ENCODE results near the gene TAOK1. TPM values are rescaled to one million over a fixed set of nuclear protein-coding genes. Genes with fewer than 3 reads are reported as not detected.

TAOK1 gene
- total RNA-seq, 1 donor from 2014 or later: 63.5 TPM

GRCh38 chr17:29591737-29592608, 201.8 kb downstream of the TAOK1 start:
- TF ChIP-seq, protein P1, sequence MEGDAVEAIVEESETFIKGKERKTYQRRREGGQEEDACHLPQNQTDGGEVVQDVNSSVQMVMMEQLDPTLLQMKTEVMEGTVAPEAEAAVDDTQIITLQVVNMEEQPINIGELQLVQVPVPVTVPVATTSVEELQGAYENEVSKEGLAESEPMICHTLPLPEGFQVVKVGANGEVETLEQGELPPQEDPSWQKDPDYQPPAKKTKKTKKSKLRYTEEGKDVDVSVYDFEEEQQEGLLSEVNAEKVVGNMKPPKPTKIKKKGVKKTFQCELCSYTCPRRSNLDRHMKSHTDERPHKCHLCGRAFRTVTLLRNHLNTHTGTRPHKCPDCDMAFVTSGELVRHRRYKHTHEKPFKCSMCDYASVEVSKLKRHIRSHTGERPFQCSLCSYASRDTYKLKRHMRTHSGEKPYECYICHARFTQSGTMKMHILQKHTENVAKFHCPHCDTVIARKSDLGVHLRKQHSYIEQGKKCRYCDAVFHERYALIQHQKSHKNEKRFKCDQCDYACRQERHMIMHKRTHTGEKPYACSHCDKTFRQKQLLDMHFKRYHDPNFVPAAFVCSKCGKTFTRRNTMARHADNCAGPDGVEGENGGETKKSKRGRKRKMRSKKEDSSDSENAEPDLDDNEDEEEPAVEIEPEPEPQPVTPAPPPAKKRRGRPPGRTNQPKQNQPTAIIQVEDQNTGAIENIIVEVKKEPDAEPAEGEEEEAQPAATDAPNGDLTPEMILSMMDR (conservative IDR thresholded peaks at IDR 0.05): peak; percentile 100
- Mint-ChIP-seq H3K27ac (peak overlapping the region; percentile 94), H3K9me3 (no peaks in the 10 kb centered on the region), H3K36me3 (no peaks in the 10 kb centered on the region), H3K27me3 (no peaks in the 10 kb centered on the region), H3K4me1 (ENCODE audit: unreplicated experiment) (peaks cover 28% of the 10 kb centered on the region), H3K4me3 (peak overlapping the region; percentile 90)
- peak; percentile 97 for DNase-seq (ENCODE audit: extremely low spot score, unreplicated experiment)

DNA sequence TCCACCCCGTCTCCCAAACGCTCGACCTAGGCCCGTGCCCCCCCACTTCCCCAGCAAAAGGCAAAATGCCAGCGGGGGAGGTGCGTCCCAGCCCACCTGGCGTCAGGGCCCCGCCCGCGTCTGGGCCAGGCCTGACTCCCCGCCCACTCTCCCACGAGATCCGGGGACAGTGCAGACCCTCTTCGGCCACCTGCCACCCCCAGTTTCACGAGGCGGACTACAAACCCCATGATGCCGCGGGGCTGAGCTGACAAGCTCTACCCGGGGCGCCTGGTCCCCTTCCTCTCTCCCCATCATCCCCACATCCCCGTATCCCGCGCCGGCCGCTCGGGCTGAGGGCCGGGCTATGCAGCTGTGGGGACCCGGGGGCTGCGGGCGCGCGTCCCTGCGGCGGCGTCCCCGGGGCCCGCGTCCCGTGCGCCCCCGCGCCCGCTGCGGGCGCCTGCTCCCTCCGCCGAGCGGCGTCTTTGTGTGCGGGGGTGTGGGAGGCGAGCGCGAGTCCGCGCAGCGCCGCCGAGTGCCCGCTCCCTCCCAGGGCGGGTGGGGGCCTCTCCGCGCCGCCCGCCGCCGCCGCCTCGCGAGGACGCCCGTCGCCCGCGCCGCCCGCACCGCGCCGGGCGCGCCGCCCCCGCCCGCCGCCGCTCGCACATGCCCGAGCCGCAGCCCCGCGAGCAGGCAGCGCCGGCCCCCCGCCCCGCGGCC, 202.8 kb downstream of the TAOK1 start, which contains the start of gene ANKRD13B:
ANKRD13B (plus strand) TSS at position 283 of the 702 bp plus-strand sequence. CDS start 490 bp downstream, outside the sequence.
- TF ChIP-seq, protein P1 (conservative IDR thresholded peaks at IDR 0.05): no peak
- DNase-seq (ENCODE audit: extremely low spot score, unreplicated experiment): no peak
- peaks cover 39% of the 10 kb centered on the region for H3K4me1 Mint-ChIP-seq (ENCODE audit: unreplicated experiment)
- H3K36me3 Mint-ChIP-seq: no peaks in the 10 kb centered on the region
- peak within 1 kb of the TSS; percentile 94 for H3K27ac Mint-ChIP-seq
- H3K27me3 Mint-ChIP-seq: no peaks in the 10 kb centered on the region
- peak within 1 kb of the TSS; percentile 90 for H3K4me3 Mint-ChIP-seq
- no peaks in the 10 kb centered on the region for H3K9me3 Mint-ChIP-seq

GRCh38 chr17:29593591-29594518, 203.7 kb downstream of the TAOK1 start:
- DNase-seq (ENCODE audit: extremely low spot score, unreplicated experiment): no peak
- Mint-ChIP-seq H3K9me3 (no peaks in the 10 kb centered on the region), H3K27ac (peak overlapping the region; percentile 59)

DNA sequence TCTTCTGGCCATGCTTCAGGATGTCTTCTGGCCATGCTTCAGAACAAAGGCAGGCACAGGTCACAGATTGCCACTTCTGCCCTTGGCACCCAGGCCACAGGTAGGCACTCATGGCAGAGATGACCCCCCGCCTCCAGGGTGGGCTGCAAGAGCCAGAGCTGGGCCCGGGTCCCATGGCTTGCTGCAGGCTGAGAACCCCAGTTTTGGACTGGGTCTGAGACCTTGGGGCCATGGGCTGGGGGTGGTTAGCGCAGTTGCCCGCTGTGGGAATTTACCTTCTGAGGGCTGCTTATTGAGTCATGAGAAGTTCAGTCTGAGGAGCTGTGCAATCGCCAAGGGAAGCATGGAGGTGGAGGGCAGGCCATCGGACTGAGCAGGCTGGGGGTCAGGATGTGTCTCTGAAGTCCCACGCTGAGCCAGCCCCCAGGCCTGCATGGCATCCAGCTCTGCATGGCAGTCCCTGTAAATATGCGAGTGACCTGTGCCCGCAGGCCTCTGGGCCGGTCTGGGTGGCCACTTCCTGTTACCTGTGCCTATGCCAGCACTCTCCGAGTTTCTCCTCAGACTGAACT, 204.4 kb downstream of the TAOK1 start:
- TF ChIP-seq, protein P1 (conservative IDR thresholded peaks at IDR 0.05): no peak
- H3K4me1 Mint-ChIP-seq (ENCODE audit: unreplicated experiment): peaks cover 47% of the 10 kb centered on the region
- H3K27me3 Mint-ChIP-seq: no peaks in the 10 kb centered on the region
- peak overlapping the region; percentile 59 for H3K27ac Mint-ChIP-seq
- no peaks in the 10 kb centered on the region for H3K9me3 Mint-ChIP-seq
- H3K4me3 Mint-ChIP-seq: peak overlapping the region; percentile 87
- no peak for DNase-seq (ENCODE audit: extremely low spot score, unreplicated experiment)
- H3K36me3 Mint-ChIP-seq: no peaks in the 10 kb centered on the region

More at GRCh38 chr17:29593591-29594518, 203.7 kb downstream of the TAOK1 start:
- Mint-ChIP-seq H3K27me3 (no peaks in the 10 kb centered on the region), H3K36me3 (no peaks in the 10 kb centered on the region), H3K4me3 (peak overlapping the region; percentile 87), H3K4me1 (ENCODE audit: unreplicated experiment) (peaks cover 40% of the 10 kb centered on the region)
- TF ChIP-seq, protein P1 (conservative IDR thresholded peaks at IDR 0.05): peak; percentile 36
